ENCODE data around the gene SEMA4F. TPM values are rescaled to one million over a fixed set of nuclear protein-coding genes. Genes with fewer than 3 reads are reported as not detected.
A peak's percentile ranks its signal among the peaks of the same experiment; 100 is the strongest.

The SEMA4F gene
- total RNA-seq, 3 donors from 2014 or later: 5.3 to 6.4 (median 5.4) TPM

DNA sequence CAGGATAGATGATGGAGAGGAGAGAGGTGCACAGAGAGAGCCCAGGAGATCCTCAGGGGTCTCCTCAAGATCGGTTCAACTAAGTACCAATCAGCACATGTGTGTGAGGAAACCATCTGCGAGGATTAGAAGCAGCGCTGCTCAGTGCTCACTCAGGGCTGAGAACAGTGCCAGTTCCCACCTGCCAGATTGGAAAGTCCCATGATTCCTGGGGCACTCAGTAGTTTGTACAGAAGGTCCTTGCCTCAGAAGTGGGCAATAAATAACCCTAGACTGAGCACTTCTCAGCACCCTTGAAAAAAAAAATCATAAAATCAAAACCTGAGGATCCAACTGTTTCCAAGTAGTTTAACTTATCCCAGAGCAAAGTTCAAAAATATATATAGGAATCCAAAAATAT lies 53.8 kb downstream of the SEMA4F start:
- no peak for DNase-seq
- peaks cover 9% of the 10 kb centered on the region for H3K36me3 Mint-ChIP-seq (ENCODE audit: insufficient read depth)
- ATAC-seq: no peak
- no peak overlapping the region for H3K4me3 Mint-ChIP-seq
- H3K4me1 Mint-ChIP-seq (ENCODE audit: low read depth): no peaks in the 10 kb centered on the region
- H3K9me3 Mint-ChIP-seq: no peaks in the 10 kb centered on the region
- no peaks in the 10 kb centered on the region for H3K27me3 Mint-ChIP-seq (ENCODE audit: low read depth)

DNA sequence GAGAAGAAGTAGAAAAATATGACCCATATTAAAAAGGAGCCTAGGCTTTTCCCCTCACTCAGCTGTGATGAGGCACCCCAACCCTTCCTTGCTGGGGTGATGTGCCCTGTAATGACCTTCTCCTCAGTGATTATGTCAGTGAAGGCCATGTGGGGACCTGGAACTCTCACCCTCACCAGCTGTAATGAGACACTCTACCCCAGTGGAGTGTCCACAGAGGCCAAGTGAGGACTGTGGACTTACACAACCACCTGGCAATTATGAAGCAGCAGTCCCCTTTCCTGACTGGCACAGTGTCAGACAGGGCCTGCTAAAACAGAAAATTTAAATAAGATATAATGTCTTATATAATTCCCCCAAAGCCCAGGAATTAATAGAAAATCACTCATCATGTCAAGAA lies 54.2 kb downstream of the SEMA4F start:
- Mint-ChIP-seq H3K27me3 (ENCODE audit: low read depth) (no peaks in the 10 kb centered on the region), H3K4me1 (ENCODE audit: low read depth) (no peaks in the 10 kb centered on the region), H3K4me3 (no peak overlapping the region), H3K9me3 (no peaks in the 10 kb centered on the region), H3K36me3 (ENCODE audit: insufficient read depth) (peaks cover 9% of the 10 kb centered on the region)
- no peak for ATAC-seq
- no peak for DNase-seq

DNA sequence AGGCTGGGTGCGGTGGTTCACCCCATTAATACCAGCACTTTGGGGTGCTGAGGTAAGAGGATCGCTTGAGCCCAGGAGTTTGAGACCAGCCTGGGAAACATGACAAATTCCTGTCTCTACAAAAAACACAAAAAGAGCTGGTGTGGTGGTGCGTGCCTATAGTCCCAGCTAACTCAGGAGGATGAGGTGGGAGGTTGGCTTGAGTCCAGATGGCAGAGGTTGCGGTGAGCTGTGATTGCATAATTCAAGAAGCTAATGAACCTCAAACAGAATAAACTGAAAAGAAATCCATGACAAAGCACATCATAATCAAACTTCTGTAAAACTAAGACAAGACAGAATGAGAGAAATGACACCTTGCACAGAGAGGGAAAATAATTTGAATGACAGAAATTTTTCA lies 54.8 kb downstream of the SEMA4F start:
- Mint-ChIP-seq H3K9me3 (no peaks in the 10 kb centered on the region), H3K36me3 (ENCODE audit: insufficient read depth) (peaks cover 7% of the 10 kb centered on the region), H3K27me3 (ENCODE audit: low read depth) (no peaks in the 10 kb centered on the region), H3K4me3 (no peak overlapping the region), H3K4me1 (ENCODE audit: low read depth) (no peaks in the 10 kb centered on the region)
- no peak for DNase-seq
- no peak for ATAC-seq

DNA sequence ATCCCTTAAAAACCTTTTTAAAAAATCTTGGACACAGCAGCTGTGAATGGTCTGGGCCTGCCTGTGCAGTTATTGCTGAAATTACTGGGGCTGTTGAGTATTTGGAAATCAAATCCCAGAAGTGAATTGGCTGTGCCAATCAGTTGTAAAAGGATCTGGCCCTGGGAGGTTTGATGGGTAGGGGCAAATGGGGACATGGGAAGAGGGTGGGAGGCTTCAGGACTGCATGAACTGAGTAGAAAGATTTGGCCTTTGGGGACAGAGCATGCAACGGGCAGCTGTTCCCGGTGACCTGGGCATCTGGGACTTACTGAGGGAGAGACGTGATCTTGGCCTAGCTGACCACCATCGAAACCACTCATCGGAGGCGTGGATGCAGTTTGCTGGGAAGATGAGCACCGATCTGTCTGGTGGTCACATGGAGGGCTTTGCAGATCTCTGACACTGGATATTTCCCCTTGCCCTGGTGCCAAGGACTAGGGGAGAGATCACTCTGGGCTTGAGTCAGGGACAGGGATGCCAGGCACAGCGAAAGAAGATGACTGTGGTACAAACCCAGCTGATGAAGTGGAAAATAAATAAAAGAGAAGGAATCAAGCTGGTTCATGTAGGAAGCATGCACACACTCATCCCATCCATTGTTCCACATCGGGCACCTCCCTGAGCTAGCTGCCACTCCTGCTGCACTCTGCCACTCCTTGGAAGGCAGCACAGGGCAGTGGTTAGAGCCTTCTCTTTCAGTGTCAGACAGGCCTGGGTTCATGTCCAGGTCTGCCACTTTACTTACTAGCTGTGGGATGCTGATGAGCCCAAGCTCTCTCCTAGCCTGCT lies 58.4 kb downstream of the SEMA4F start:
- peaks cover 8% of the 10 kb centered on the region for H3K27me3 Mint-ChIP-seq (ENCODE audit: low read depth)
- ATAC-seq: no peak
- DNase-seq: no peak
- H3K4me1 Mint-ChIP-seq (ENCODE audit: low read depth): peaks cover 6% of the 10 kb centered on the region
- no peak overlapping the region for H3K4me3 Mint-ChIP-seq
- H3K36me3 Mint-ChIP-seq (ENCODE audit: insufficient read depth): peaks cover 4% of the 10 kb centered on the region
- H3K9me3 Mint-ChIP-seq: no peaks in the 10 kb centered on the region

DNA sequence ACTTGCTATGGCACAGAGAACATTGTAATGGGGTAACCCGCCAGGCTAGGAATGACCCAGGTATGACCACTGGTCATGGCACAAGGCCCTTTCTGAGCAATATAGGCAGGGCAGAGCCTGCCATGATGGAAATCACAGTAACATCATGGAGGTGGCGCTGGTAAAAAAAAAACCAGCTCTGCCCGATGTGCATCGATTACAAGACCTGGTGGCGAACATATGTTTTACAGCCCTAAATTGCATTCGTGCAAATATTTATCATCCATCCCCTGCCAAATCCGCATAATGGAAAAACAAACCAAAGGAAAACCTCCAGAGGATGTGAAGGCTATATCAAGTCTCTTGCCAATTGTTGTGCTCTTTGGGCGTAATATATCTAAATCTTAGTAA lies 60.6 kb downstream of the SEMA4F start:
- H3K36me3 Mint-ChIP-seq (ENCODE audit: insufficient read depth): no peaks in the 10 kb centered on the region
- ATAC-seq (no peak), DNase-seq (no peak)
- peaks cover 6% of the 10 kb centered on the region for H3K4me1 Mint-ChIP-seq (ENCODE audit: low read depth)
- H3K9me3 Mint-ChIP-seq: no peaks in the 10 kb centered on the region
- peaks cover 8% of the 10 kb centered on the region for H3K27me3 Mint-ChIP-seq (ENCODE audit: low read depth)
- H3K4me3 Mint-ChIP-seq: peak overlapping the region; percentile 77

DNA sequence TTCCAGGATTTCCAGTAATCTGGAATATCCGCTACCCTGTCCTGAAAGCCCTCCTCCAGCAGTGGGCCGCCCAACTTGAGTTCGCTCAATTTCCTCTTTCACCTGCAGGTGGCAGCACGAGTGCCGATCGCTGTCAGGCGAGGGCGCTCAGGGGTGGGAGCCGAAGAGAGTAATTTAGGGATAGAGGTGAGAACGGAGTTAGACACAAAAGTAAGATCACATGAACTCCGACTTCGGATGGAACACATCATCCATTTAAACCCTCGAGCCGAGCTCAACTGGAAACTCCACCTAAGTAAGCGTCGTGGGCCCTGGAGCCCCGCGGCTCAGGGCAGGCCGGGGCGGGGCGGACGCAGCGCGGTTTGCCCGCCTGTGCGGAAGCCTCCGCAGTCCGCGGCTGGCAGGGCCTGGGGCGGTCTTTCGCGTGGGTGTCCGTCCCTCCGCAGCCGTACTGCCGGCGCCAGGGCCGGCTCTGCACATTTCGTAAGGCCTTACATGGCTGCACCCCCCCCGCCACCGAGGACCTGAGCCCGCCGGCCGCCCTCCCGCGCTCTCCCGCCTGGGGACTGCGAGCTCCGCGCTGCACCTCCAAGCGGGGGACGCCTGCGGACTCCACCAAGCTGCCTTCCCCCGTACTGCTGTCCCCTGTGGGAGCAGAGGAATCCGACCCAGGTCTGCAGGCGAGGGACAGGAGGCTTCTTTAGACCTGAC lies 61.2 kb downstream of the SEMA4F start:
- DNase-seq: peak; percentile 78
- Mint-ChIP-seq H3K4me3 (peak overlapping the region; percentile 77), H3K27me3 (ENCODE audit: low read depth) (peaks cover 9% of the 10 kb centered on the region), H3K9me3 (no peaks in the 10 kb centered on the region), H3K36me3 (ENCODE audit: insufficient read depth) (no peaks in the 10 kb centered on the region), H3K4me1 (ENCODE audit: low read depth) (peaks cover 6% of the 10 kb centered on the region)
- peak; percentile 91 to 92 for ATAC-seq

DNA sequence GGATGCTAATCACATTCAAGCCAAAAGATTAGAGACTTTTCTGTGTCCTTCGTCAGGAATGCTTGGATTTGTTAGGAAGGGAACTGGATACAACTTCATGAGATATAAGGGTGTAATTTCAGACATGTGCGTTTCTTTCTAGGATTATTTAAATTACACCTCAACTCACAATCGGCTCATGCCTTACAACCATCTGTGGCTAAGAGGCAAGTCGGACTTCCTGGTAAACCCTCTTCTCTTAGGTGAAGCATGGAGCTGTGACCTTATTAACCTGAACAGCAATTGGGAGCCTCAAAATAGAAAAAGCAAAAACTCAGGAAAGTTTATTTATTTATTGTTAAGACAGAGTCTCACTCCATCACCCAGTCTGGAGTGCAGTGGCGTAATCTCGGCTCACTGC lies 61.8 kb downstream of the SEMA4F start:
- ATAC-seq: no peak
- Mint-ChIP-seq H3K27me3 (ENCODE audit: low read depth) (peaks cover 9% of the 10 kb centered on the region), H3K9me3 (no peaks in the 10 kb centered on the region), H3K4me3 (peak overlapping the region; percentile 75), H3K36me3 (ENCODE audit: insufficient read depth) (no peaks in the 10 kb centered on the region), H3K4me1 (ENCODE audit: low read depth) (peaks cover 6% of the 10 kb centered on the region)
- no peak for DNase-seq

DNA sequence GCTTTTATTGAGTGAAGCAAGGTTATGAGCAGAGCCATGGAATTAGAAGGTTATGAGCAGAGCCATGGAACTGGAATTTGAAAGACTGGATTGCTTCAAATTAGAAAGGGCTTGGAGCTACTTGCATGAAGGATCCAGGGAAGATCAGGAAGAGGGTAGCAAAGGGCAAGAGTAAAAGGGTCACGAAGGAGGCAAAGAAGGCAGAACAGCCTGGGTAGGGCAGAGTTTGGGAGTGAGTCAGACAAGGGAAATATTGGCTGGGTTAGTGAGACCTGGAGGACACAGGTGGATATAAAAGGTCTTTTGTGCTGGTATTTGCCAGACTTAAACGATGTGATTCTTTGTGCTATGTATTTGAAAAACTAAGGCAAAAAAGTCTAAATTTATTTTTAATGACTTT lies 65.0 kb downstream of the SEMA4F start:
- Mint-ChIP-seq H3K4me3 (no peak overlapping the region), H3K4me1 (ENCODE audit: low read depth) (peaks cover 6% of the 10 kb centered on the region)
- no peak for DNase-seq

DNA sequence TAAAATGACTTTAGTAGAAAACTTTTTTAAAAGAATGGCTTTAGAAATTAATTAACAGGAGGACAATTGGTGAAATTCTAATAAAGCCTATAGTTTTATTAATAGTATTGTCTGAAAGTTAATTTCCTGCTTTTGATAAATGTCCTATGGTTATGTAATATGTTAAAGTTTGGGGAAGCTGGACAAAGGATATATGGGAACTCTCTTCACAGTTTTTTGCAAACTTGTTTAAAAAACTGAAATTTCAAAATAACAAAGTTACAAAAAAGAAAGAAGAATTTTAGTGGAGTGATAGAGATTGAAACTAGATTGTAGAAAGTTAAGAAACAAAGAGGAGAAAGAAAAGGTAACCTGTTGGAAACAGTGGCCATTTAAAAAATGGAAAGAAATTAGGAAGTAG lies 67.3 kb downstream of the SEMA4F start:
- H3K4me1 Mint-ChIP-seq (ENCODE audit: low read depth): no peaks in the 10 kb centered on the region
- ATAC-seq (no peak), DNase-seq (no peak)
- H3K36me3 Mint-ChIP-seq (ENCODE audit: insufficient read depth): no peaks in the 10 kb centered on the region
- H3K9me3 Mint-ChIP-seq: no peaks in the 10 kb centered on the region
- no peak overlapping the region for H3K4me3 Mint-ChIP-seq
- H3K27me3 Mint-ChIP-seq (ENCODE audit: low read depth): peaks cover 8% of the 10 kb centered on the region

More for the DNA sequence above, 65.0 kb downstream of the SEMA4F start:
- H3K36me3 Mint-ChIP-seq (ENCODE audit: insufficient read depth): no peaks in the 10 kb centered on the region
- peaks cover 15% of the 10 kb centered on the region for H3K27me3 Mint-ChIP-seq (ENCODE audit: low read depth)
- no peaks in the 10 kb centered on the region for H3K9me3 Mint-ChIP-seq
- no peak for ATAC-seq

DNA sequence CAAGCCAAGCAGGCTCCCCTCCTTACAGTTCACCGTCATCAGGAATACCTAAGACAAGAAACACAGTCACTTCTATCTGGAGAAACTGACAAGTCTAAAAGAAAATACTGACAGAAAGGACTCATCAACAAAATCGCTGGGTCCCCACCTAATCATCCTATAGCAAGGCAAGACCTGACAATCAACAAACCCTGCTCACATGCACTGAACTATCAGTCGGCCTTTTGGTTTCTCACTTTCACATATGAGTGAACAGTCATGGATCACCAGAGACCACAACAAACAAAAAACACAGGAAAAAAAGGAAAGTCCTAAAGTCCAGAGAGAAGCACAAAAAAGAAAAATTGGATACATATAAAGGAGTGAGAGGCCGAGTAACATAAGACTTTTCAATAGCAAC lies 70.4 kb downstream of the SEMA4F start:
- Mint-ChIP-seq H3K4me1 (ENCODE audit: low read depth) (no peaks in the 10 kb centered on the region), H3K9me3 (no peaks in the 10 kb centered on the region), H3K27me3 (ENCODE audit: low read depth) (peaks cover 8% of the 10 kb centered on the region), H3K4me3 (no peak overlapping the region), H3K36me3 (ENCODE audit: insufficient read depth) (no peaks in the 10 kb centered on the region)
- DNase-seq: no peak
- no peak for ATAC-seq

DNA sequence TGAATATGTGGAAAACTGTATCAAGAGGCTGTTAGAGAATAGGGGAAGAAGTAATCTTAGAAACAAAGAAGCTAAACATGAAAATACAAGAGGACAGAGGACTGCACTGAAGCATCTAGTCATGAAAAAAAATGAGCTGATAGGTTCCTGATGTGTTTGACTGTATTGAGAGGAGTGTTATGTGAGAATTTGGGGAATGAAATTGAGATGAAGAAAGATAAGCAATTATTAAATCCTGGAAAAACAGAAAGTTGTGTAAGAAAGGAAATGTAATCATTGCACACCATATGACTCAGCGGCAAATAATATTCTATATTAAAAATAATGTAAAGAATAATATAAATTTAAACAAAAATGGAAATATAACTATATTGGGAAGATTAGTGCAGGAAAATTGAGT lies 71.2 kb downstream of the SEMA4F start:
- Mint-ChIP-seq H3K9me3 (no peaks in the 10 kb centered on the region), H3K4me1 (ENCODE audit: low read depth) (no peaks in the 10 kb centered on the region), H3K4me3 (no peak overlapping the region), H3K36me3 (ENCODE audit: insufficient read depth) (no peaks in the 10 kb centered on the region), H3K27me3 (ENCODE audit: low read depth) (peaks cover 9% of the 10 kb centered on the region)
- DNase-seq (no peak), ATAC-seq (no peak)

DNA sequence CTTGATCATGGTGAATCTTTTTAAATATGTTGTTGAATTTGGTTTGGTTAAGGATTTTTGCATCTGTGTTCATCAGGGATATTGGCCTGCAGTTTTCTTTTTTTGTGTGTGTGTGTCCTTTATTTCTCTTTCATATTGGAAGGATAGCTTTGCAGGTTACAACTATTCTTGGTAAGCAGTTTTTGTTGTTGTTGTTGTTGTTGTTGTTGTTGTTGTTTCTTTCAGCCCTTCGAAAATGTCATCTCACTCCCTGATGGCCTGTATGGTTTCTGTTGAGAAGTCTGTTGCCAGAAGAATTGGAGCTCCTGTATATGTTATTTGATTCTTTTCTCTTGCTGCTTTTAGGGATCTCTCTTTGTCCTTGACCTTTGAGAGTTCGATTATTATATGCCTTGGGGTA lies 74.8 kb downstream of the SEMA4F start:
- H3K4me3 Mint-ChIP-seq: no peak overlapping the region

DNA sequence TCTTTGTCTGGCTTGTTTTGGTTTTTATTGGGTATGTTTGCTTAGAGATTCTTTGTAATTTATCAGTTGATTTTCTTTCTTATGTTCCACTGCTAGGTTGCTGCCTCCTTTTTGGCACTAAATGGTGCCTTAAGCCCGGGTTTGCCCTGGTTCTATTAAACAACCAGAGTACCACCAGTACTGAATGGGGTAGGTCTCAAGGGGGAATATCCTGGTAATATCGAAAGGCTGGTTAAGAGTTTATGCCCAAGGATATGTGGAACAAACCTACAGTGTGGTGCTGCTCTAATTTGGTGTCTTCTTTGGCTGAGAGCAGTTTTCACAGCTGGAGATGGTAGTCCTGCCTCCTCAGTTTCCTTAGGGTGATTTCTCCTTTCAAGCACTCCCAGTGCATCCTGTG lies 76.5 kb downstream of the SEMA4F start:
- no peak for DNase-seq
- H3K4me3 Mint-ChIP-seq: no peak overlapping the region
- ATAC-seq: no peak

More for the DNA sequence above, 74.8 kb downstream of the SEMA4F start:
- Mint-ChIP-seq H3K27me3 (ENCODE audit: low read depth) (peaks cover 22% of the 10 kb centered on the region), H3K4me1 (ENCODE audit: low read depth) (no peaks in the 10 kb centered on the region), H3K36me3 (ENCODE audit: insufficient read depth) (no peaks in the 10 kb centered on the region), H3K9me3 (no peaks in the 10 kb centered on the region)
- DNase-seq (no peak), ATAC-seq (no peak)

More for the DNA sequence above, 76.5 kb downstream of the SEMA4F start:
- Mint-ChIP-seq H3K9me3 (no peaks in the 10 kb centered on the region), H3K36me3 (ENCODE audit: insufficient read depth) (no peaks in the 10 kb centered on the region), H3K27me3 (ENCODE audit: low read depth) (peaks cover 25% of the 10 kb centered on the region), H3K4me1 (ENCODE audit: low read depth) (no peaks in the 10 kb centered on the region)
